ENCODE results near the gene KRT38. TPM values are rescaled to one million over a fixed set of nuclear protein-coding genes. Genes with fewer than 3 reads are reported as not detected.

Gene KRT38
- polyA plus RNA-seq, 1 of the 3 experiments (the other 2 are of a cell fraction) = not detected

DNA sequence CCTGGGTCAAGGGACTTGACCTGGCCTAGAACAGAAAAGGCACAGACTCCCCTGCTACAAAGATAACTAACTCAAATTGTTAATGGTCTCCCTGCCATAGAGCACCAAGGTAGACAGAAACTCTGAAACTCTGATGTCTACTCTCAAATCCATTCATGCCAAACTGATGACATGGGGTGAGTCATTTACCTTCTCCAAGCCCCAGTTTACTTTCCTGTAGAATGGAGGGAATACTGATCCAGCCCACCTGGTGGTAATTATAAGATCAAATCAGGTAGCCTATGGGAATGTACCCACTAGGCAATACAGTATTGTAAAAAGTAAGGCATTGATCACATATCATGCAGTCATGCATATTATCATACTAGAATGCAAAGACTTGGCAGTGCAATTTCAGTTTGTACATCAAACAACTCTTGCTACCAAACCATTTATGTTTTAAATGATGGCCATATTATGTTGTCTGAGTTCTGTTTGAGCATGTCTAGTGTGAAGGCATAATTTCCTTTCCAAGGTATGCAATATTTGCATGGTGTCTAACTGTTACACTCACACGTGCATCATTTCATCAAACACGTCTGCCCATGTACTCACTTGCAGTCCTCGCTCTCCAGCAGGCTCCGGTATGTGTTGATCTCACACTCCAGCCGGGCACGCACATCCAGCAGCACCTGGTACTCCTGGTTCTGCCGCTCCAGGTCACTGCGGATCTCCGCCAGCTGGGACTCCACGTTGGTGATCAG is 46.4 kb downstream of the KRT38 start:
- Histone ChIP-seq H3K4me2 (no peak overlapping the region), H3K9me2 (no peaks in the 10 kb centered on the region), H4K20me1 (ENCODE audit: insufficient read depth) (no peaks in the 10 kb centered on the region), H3K4me1 (ENCODE audit: control insufficient read depth in 1 of 2, insufficient read depth in 2 of 2, low read depth in 1 of 2, low read length in 1 of 2) (peaks cover 0 to 4% of the 10 kb centered on the region in 2 experiments; a peak in 1 of 4 replicates), H3K9ac (no peak overlapping the region), H3K79me2 (ENCODE audit: insufficient read depth) (no peaks in the 10 kb centered on the region), H3K27me3 (ENCODE audit: insufficient read depth) (no peaks in the 10 kb centered on the region), H3K9me3 (no peaks in the 10 kb centered on the region), H2AFZ (ENCODE audit: low read depth) (no peak overlapping the region), H3K27ac (ENCODE audit: low read depth in 2 of 2, low read length in 1 of 2) (no peak overlapping the region), H3K36me3 (replicated peaks in 1 of 2; ENCODE audit: control insufficient read depth in 1 of 2, insufficient read depth in 2 of 2, low read length in 1 of 2) (no peaks in the 10 kb centered on the region), H3K4me3 (ENCODE audit: low read depth in 2 of 2, low read length in 1 of 2) (no peak overlapping the region), H3F3A (replicated peaks; ENCODE audit: insufficient read depth) (no peaks in the 10 kb centered on the region)
- ChIA-PET POLR2A (no interaction called here), CTCF (interaction anchor here (1.0 kb wide), 1 partner anchor 446 kb away, joined by 3 read pairs; no protein-coding TSS in a partner anchor)
- no peak for DNase-seq
- TF ChIP-seq RCOR1 (IDR thresholded peaks at IDR 0.05; ENCODE audit: low read length) (no peak), GABPA (IDR thresholded peaks at IDR 0.05; ENCODE audit: low read depth) (no peak), EZH2phosphoT487 (IDR thresholded peaks at IDR 0.05; ENCODE audit: borderline replicate concordance, low read depth) (no peak), NFIC (IDR thresholded peaks at IDR 0.05; ENCODE audit: borderline replicate concordance) (no peak), FOSL2 (IDR thresholded peaks at IDR 0.05; ENCODE audit: borderline replicate concordance, low read depth) (0 out of 2 replicates have a peak, but pooled peaks have one; percentile 24), TEAD4 (IDR thresholded peaks at IDR 0.05; ENCODE audit: borderline replicate concordance, insufficient read depth) (no peak), TAF1 (IDR thresholded peaks at IDR 0.05; ENCODE audit: borderline replicate concordance, low read depth, low read length) (no peak), JUND (IDR thresholded peaks at IDR 0.05) (peak; percentile 11; the same call in 1 of the 2 replicates), TCF12 (IDR thresholded peaks at IDR 0.05) (no peak)
- TF ChIP-seq, protein P1, sequence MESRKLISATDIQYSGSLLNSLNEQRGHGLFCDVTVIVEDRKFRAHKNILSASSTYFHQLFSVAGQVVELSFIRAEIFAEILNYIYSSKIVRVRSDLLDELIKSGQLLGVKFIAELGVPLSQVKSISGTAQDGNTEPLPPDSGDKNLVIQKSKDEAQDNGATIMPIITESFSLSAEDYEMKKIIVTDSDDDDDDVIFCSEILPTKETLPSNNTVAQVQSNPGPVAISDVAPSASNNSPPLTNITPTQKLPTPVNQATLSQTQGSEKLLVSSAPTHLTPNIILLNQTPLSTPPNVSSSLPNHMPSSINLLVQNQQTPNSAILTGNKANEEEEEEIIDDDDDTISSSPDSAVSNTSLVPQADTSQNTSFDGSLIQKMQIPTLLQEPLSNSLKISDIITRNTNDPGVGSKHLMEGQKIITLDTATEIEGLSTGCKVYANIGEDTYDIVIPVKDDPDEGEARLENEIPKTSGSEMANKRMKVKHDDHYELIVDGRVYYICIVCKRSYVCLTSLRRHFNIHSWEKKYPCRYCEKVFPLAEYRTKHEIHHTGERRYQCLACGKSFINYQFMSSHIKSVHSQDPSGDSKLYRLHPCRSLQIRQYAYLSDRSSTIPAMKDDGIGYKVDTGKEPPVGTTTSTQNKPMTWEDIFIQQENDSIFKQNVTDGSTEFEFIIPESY (IDR thresholded peaks at IDR 0.05; ENCODE audit: borderline replicate concordance, low read depth) = no peak
- TF ChIP-seq, protein P2, sequence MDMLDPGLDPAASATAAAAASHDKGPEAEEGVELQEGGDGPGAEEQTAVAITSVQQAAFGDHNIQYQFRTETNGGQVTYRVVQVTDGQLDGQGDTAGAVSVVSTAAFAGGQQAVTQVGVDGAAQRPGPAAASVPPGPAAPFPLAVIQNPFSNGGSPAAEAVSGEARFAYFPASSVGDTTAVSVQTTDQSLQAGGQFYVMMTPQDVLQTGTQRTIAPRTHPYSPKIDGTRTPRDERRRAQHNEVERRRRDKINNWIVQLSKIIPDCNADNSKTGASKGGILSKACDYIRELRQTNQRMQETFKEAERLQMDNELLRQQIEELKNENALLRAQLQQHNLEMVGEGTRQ (IDR thresholded peaks at IDR 0.05; ENCODE audit: borderline replicate concordance, low read depth, low read length) = no peak
- TF ChIP-seq, protein P3, sequence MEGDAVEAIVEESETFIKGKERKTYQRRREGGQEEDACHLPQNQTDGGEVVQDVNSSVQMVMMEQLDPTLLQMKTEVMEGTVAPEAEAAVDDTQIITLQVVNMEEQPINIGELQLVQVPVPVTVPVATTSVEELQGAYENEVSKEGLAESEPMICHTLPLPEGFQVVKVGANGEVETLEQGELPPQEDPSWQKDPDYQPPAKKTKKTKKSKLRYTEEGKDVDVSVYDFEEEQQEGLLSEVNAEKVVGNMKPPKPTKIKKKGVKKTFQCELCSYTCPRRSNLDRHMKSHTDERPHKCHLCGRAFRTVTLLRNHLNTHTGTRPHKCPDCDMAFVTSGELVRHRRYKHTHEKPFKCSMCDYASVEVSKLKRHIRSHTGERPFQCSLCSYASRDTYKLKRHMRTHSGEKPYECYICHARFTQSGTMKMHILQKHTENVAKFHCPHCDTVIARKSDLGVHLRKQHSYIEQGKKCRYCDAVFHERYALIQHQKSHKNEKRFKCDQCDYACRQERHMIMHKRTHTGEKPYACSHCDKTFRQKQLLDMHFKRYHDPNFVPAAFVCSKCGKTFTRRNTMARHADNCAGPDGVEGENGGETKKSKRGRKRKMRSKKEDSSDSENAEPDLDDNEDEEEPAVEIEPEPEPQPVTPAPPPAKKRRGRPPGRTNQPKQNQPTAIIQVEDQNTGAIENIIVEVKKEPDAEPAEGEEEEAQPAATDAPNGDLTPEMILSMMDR (IDR thresholded peaks at IDR 0.05) = no peak
- TF ChIP-seq, protein P4, sequence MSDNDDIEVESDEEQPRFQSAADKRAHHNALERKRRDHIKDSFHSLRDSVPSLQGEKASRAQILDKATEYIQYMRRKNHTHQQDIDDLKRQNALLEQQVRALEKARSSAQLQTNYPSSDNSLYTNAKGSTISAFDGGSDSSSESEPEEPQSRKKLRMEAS (IDR thresholded peaks at IDR 0.05; ENCODE audit: low read depth) = no peak
- TF ChIP-seq, protein P5, sequence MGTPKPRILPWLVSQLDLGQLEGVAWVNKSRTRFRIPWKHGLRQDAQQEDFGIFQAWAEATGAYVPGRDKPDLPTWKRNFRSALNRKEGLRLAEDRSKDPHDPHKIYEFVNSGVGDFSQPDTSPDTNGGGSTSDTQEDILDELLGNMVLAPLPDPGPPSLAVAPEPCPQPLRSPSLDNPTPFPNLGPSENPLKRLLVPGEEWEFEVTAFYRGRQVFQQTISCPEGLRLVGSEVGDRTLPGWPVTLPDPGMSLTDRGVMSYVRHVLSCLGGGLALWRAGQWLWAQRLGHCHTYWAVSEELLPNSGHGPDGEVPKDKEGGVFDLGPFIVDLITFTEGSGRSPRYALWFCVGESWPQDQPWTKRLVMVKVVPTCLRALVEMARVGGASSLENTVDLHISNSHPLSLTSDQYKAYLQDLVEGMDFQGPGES (IDR thresholded peaks at IDR 0.05; ENCODE audit: low read depth, low read length) = no peak
- 76% methylated on average over 10 of the region's 10 CpGs for WGBS (ENCODE audit: low lambda C conversion rate)
